Measurements from ENCODE around the gene CFDP1.

The CFDP1 gene

DNA sequence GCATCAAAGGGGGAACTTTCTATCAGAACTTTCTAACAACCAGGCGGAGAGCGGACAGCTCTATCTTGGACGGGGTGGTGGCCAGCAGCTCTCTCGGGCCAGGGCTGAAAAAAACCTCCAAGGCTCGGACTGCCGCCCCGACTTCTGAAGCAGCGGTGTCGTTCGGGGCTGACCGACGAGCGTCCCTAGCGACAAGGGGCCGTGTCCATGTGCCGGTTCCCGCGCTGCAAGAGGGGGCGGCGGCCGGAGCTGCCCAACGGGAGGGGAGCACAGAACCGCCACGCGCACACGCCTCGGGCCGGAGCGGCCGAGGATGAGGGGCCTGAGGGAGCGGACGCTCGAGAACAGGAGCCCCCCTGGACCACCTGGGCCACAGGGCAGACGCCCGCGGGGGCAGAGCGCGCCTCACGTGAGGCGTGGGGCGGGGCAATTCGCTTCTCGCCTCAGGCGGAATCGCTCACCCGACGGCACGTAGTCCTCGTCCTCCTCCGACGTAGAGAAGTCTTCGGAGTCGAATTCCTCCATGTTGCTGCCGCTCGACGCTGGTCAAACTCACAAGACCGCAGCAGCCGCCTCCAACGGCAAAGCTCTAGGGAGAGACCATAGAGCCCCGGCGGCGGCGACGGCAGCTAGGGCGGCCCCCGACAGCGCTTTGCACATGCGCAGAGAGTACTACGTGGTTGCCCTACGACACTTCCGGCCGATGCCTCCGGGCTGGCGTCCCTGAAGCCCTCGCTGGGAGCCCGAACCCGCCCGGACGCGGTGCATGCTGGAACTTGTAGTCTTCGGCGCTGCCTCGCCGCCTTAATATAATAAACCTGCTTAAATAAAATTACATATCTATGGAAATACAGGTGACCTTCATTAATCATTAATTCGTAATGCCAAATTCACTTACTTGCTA, at the start of gene CFDP1 (continued):
- 0 out of 2 replicates have a peak, but pooled peaks have one; percentile 19 for TF ChIP-seq ZNF121 (tag by site-specific recombination; IDR thresholded peaks at IDR 0.05)
- no peak for TF ChIP-seq YY2 (tag by site-specific recombination; IDR thresholded peaks at IDR 0.05)
- TF ChIP-seq ZNF112 (tag by site-specific recombination; IDR thresholded peaks at IDR 0.05) = no peak
- no peak for TF ChIP-seq ZNF571 (tag by site-specific recombination; IDR thresholded peaks at IDR 0.05)
- no peak for TF ChIP-seq ZSCAN4 (tag by site-specific recombination; IDR thresholded peaks at IDR 0.05)
- no peak for TF ChIP-seq ZNF830 (tag by site-specific recombination; IDR thresholded peaks at IDR 0.05; ENCODE audit: low read depth)
- TF ChIP-seq EGR2 (tag by site-specific recombination; IDR thresholded peaks at IDR 0.05; ENCODE audit: low read depth) = peak; percentile 56
- no peak for TF ChIP-seq ZNF785 (tag by site-specific recombination; IDR thresholded peaks at IDR 0.05)
- TF ChIP-seq TSHZ1 (tag by site-specific recombination; IDR thresholded peaks at IDR 0.05; ENCODE audit: borderline replicate concordance) = no peak
- peak; percentile 94 for TF ChIP-seq KLF9 (tag by site-specific recombination; IDR thresholded peaks at IDR 0.05; ENCODE audit: low read depth)
- no peak for TF ChIP-seq ZNF211 (tag by site-specific recombination; IDR thresholded peaks at IDR 0.05; ENCODE audit: low read depth)
- TF ChIP-seq FEZF1 (tag by site-specific recombination; IDR thresholded peaks at IDR 0.05) = 0 out of 2 replicates have a peak, but pooled peaks have one; percentile 11
- no peak; the same call in 1 of the 2 replicates for TF ChIP-seq ZNF391 (tag by site-specific recombination; IDR thresholded peaks at IDR 0.05; ENCODE audit: borderline replicate concordance, low read depth)
- peak; percentile 99 for TF ChIP-seq ZBTB48 (tag by site-specific recombination; IDR thresholded peaks at IDR 0.05)
- TF ChIP-seq ZNF214 (tag by site-specific recombination; IDR thresholded peaks at IDR 0.05; ENCODE audit: borderline replicate concordance) = no peak
- TF ChIP-seq ZNF701 (tag by site-specific recombination; IDR thresholded peaks at IDR 0.05) = no peak
- peak; percentile 69 for TF ChIP-seq ZNF692 (tag by site-specific recombination; IDR thresholded peaks at IDR 0.05)
- no peak for TF ChIP-seq ZNF623 (tag by site-specific recombination; IDR thresholded peaks at IDR 0.05)
- peak; percentile 81; the same call in 1 of the 2 replicates for TF ChIP-seq PRDM2 (tag by site-specific recombination; IDR thresholded peaks at IDR 0.05; ENCODE audit: borderline replicate concordance)
- TF ChIP-seq ZNF16 (tag by site-specific recombination; IDR thresholded peaks at IDR 0.05; ENCODE audit: low read depth) = no peak
- TF ChIP-seq HIC1 (tag by site-specific recombination; IDR thresholded peaks at IDR 0.05) = peak; percentile 66; the same call in 1 of the 2 replicates
- no peak for TF ChIP-seq BCL11B (tag by site-specific recombination; IDR thresholded peaks at IDR 0.05; ENCODE audit: low read depth)
- TF ChIP-seq ZFHX2 (tag by site-specific recombination; conservative IDR thresholded peaks at IDR 0.05) = peak; percentile 70
- TF ChIP-seq ZNF184 (tag by site-specific recombination; IDR thresholded peaks at IDR 0.05) = no peak
- no peak for TF ChIP-seq ZNF514 (tag by site-specific recombination; IDR thresholded peaks at IDR 0.05)
